Testis (tissue), 3 donors: Measurements from ENCODE around the gene E2F3. TPM values are rescaled to one million over a fixed set of nuclear protein-coding genes. Genes with fewer than 3 reads are reported as not detected.

ENCODE experiments used
- DNase-seq: peaks from one replicate; pipeline ENCODE4 v3.0.0-alpha.2; 2019
- H3K27ac ChIP-seq, 2 donors: fragments of 200-600 bp; sonication (generic); one replicate each; pipeline ENCODE4 v1.5.1; 2019
- H3K27me3 ChIP-seq: fragments of 200-600 bp; sonication (generic); one replicate; pipeline ENCODE4 v1.5.1; 2019
- H3K36me3 ChIP-seq: fragments of 200-600 bp; sonication (generic); one replicate; pipeline ENCODE4 v1.5.1; 2017; ENCODE audit warnings: low read depth; ENCODE audit errors: missing control alignments
- H3K4me1 ChIP-seq: fragments of 200-600 bp; sonication (generic); one replicate; pipeline ENCODE4 v1.5.1; 2019
- H3K4me3 ChIP-seq, 2 donors: fragments of 200-600 bp; sonication (generic); one replicate each; pipeline ENCODE4 v1.5.1; 2017 to 2019
- H3K9me3 ChIP-seq: fragments of 200-600 bp; sonication (generic); one replicate; pipeline ENCODE4 v1.5.1; 2017
- POLR2A ChIP-seq: fragments of 450-650 bp; IDR thresholded peaks from one replicate; pipeline ENCODE4 v1.6.1; 2017; ENCODE audit warnings: antibody characterized with exemption, mild to moderate bottlenecking, moderate library complexity
- WGBS, 2 donors: methylation state at CpG; one replicate each; pipeline ENCODE4 v1.1.5; 2018; 5-methylcytosine and 5-hydroxymethylcytosine counted together
- intact Hi-C: fragments of 100-400 bp; cut with DNase I; formaldehyde crosslinking; loops from one replicate; pipeline ENCODE4 v1.15.1; 2023; ENCODE audit warnings: low total_unique reads
- polyA plus RNA-seq: library from polyadenylated mRNA; stranded (reverse); fragments of 350-450 nt; fragmentation: Illumina TruSeq; extraction: RNeasy Lipid Tissue Mini Kit (QIAGEN cat#74804); gene quantifications from one replicate; pipeline ENCODE4 v1.2.3, GENCODE V29; 2014; ENCODE audit warnings: low read depth, low replicate concordance; ENCODE audit not compliant: insufficient read depth
- total RNA-seq, 2 donors: library from RNA; depleted of rRNA; stranded (reverse); fragments of >200 nt; gene quantifications; one replicate each; pipeline ENCODE4 v1.2.3, GENCODE V29; 2016
- TF ChIP-seq, protein P1 (sequence below), 3 experiments: fragments of 450-650 bp in 2 of 3; fragments of 200-600 bp in 1 of 3; sonication (generic) in 1 of 3; IDR thresholded peaks; one replicate each; pipeline ENCODE4 v1.5.1; 2016 to 2019; ENCODE audit warnings: antibody characterized with exemption in 3 of 3, mild to moderate bottlenecking in 2 of 3, moderate library complexity in 1 of 3

The E2F3 gene
- total and polyA plus RNA-seq, 3 donors from 2014 or later: 7.4 to 8.7 (median 8.0) TPM

DNA sequence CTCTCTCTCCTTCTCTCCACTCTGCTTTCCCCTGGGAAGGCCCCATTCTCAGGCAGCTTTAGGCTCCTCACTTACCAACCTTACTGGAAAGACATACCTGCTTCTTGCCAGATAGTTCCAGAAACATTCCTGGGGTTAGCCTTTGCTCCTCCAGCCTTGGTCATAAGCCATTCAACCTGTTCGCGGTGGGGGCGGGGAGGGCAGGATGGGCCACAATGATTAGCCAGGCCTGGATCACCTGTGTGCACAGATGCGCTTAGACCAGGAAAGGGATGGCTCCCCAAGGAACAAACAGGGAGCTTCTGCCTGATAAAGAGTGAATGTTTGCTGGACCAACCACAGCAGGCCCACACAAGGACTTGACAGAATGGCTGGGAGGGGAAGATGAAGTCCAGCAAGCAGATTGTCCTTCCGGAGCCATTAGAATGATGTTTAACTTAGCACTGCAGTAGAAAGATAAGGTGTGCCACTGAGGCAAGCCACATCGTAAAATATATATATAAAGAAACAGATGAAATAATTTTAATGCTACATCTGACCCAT is 74.9 kb downstream of the E2F3 start:
- Histone ChIP-seq H3K9me3 (no peaks in the 10 kb centered on the region), H3K36me3 (no peaks in the 10 kb centered on the region), H3K27ac (no peak overlapping the region), H3K4me3 (no peak overlapping the region), H3K27me3 (no peaks in the 10 kb centered on the region), H3K4me1 (no peaks in the 10 kb centered on the region)
- no peak for TF ChIP-seq POLR2A
- TF ChIP-seq, protein P1, sequence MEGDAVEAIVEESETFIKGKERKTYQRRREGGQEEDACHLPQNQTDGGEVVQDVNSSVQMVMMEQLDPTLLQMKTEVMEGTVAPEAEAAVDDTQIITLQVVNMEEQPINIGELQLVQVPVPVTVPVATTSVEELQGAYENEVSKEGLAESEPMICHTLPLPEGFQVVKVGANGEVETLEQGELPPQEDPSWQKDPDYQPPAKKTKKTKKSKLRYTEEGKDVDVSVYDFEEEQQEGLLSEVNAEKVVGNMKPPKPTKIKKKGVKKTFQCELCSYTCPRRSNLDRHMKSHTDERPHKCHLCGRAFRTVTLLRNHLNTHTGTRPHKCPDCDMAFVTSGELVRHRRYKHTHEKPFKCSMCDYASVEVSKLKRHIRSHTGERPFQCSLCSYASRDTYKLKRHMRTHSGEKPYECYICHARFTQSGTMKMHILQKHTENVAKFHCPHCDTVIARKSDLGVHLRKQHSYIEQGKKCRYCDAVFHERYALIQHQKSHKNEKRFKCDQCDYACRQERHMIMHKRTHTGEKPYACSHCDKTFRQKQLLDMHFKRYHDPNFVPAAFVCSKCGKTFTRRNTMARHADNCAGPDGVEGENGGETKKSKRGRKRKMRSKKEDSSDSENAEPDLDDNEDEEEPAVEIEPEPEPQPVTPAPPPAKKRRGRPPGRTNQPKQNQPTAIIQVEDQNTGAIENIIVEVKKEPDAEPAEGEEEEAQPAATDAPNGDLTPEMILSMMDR (IDR thresholded peaks at IDR 0.05): no peak
- DNase-seq: no peak
- 94 to 98% methylated on average over 3 to 6 of the region's 6 CpGs for WGBS, 2 donors
- intact Hi-C loops: no loop called here

DNA sequence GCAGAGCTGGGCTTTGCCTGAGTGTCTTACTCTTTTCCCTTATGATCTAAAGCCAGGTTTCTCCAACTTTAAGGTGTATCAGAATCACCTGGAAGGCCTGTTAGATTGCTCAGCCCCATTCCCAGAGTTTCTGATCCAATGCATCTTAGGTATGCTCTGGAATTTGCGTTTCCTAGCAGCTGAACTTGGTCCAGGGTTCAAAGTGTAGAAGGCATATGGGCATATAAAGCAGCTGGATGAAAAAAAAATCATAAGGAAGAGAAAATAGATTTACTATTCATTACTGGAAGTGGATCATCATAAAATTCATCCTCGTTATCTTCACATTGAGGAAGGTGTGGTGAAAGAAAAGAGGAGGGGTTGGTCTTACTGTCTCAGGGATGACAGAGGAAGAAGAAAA is 75.8 kb downstream of the E2F3 start:
- no peak for DNase-seq
- 87 to 96% methylated on average over 2 of the region's 2 CpGs for WGBS, 2 donors
- H3K4me1 ChIP-seq: no peaks in the 10 kb centered on the region
- intact Hi-C loops: no loop called here
- H3K36me3 ChIP-seq: no peaks in the 10 kb centered on the region
- H3K4me3 ChIP-seq: no peak overlapping the region
- TF ChIP-seq, protein P1 (IDR thresholded peaks at IDR 0.05): no peak
- no peak for TF ChIP-seq POLR2A
- H3K9me3 ChIP-seq: no peaks in the 10 kb centered on the region
- H3K27ac ChIP-seq: no peak overlapping the region
- H3K27me3 ChIP-seq: no peaks in the 10 kb centered on the region

- WGBS, 2 donors: 78 to 84% methylated on average over 5 of the region's 5 CpGs
- Histone ChIP-seq H3K9me3 (no peaks in the 10 kb centered on the region), H3K27ac (no peak overlapping the region), H3K27me3 (no peaks in the 10 kb centered on the region), H3K36me3 (no peaks in the 10 kb centered on the region), H3K4me3 (no peak overlapping the region), H3K4me1 (no peaks in the 10 kb centered on the region)
- DNase-seq: no peak
- intact Hi-C loops: no loop called here
- TF ChIP-seq, protein P1 (IDR thresholded peaks at IDR 0.05): no peak
- no peak for TF ChIP-seq POLR2A
Measured at GRCh38 chr6:20479060-20479459, 77.4 kb downstream of the E2F3 start.

DNA sequence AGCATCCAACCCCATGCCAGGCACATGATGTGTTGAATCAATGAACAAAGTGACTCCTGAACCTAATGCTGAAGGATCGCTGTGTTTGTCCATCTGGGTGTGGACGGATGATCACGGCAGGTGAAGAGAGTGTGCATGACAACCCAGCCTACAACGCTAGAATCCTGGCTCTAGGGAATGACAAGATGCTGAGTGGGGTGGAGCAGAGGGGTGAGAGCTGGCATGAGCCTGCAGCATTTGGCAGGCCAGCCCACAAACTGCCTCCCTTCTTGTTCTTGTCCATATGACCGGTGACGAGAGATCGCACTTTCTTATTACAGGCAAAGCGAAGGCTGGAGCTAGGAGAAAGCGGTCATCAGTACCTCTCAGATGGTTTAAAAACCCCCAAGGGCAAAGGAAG is 77.8 kb downstream of the E2F3 start:
- Histone ChIP-seq H3K9me3 (no peaks in the 10 kb centered on the region), H3K4me3 (no peak overlapping the region), H3K27me3 (no peaks in the 10 kb centered on the region), H3K27ac (no peak overlapping the region), H3K4me1 (no peaks in the 10 kb centered on the region), H3K36me3 (no peaks in the 10 kb centered on the region)
- DNase-seq: no peak
- WGBS, 2 donors: 89 to 96% methylated on average over 9 of the region's 9 CpGs
- intact Hi-C loops: no loop called here
- TF ChIP-seq, protein P1 (IDR thresholded peaks at IDR 0.05): no peak
- TF ChIP-seq POLR2A: no peak

DNA sequence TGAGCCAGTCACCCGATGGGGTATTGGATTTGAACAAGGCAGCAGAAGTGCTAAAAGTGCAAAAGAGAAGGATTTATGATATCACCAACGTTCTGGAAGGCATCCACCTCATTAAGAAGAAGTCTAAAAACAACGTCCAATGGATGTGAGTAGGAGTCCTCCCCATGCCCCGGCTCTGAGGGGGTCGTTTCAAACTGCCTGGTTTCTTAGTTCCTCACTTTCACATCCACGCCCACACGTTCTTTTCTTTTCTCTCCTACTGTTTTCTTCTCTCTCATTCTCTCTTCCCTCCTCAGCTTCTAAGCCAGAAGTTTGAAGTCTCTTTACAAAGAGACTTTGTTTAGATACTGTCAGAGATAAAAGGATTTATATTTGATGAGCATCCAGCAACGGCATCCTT is 79.6 kb downstream of the E2F3 start:
- intact Hi-C loops: no loop called here
- DNase-seq: no peak
- H3K36me3 ChIP-seq: no peaks in the 10 kb centered on the region
- no peak overlapping the region for H3K27ac ChIP-seq
- H3K4me1 ChIP-seq: no peaks in the 10 kb centered on the region
- no peak for TF ChIP-seq POLR2A
- TF ChIP-seq, protein P1 (IDR thresholded peaks at IDR 0.05): no peak
- H3K9me3 ChIP-seq: no peaks in the 10 kb centered on the region
- H3K4me3 ChIP-seq: no peak overlapping the region
- H3K27me3 ChIP-seq: no peaks in the 10 kb centered on the region
- WGBS, 2 donors: 40 to 43% methylated on average over 8 of the region's 8 CpGs
